ENCODE results near the gene XPO6. TPM values are rescaled to one million over a fixed set of nuclear protein-coding genes. Genes with fewer than 3 reads are reported as not detected.

Gene XPO6
- total and polyA plus RNA-seq, 2 of the 13 experiments (the other 11 are each of a cell fraction or from before 2014, with no cell fraction given): 109 to 129 TPM

DNA sequence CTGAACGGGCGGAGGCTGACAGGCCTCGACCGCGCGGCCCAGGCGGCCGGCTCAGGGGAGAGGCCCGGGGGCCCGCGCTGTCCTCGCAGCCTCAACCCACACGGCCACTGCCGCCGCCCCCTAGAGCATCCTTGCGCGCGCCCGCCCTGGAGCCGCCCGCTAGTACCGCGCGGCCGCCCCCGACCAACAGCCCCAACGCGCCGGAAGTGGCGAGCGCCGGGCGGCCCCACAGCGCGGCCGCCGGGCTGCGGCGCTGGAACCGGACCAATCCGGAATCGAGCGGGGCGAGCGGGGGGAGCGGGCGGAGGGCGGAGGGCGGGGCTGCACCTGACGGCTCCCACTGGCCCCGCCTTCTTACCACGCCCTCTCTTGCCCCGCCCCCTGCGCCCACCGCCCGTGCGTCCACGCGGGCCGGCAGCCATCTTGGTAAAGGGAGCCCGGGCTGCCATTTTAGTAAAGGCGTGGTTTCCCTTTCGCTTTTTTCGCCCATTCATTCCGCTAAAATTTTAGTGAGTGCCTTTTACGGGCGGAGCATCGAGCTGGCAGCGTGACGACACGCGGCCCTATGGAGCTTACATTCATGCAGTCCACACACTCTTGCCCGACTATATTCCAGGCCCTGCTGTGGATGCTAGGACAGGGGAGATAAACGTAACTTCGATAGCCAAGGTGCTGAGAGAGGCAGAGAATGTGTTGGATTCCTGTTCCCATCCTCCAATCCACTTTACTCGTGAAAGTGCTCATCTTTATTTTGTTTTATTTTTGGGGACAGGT, at the start of gene XPO6 (continued):
- TF ChIP-seq, protein P1, sequence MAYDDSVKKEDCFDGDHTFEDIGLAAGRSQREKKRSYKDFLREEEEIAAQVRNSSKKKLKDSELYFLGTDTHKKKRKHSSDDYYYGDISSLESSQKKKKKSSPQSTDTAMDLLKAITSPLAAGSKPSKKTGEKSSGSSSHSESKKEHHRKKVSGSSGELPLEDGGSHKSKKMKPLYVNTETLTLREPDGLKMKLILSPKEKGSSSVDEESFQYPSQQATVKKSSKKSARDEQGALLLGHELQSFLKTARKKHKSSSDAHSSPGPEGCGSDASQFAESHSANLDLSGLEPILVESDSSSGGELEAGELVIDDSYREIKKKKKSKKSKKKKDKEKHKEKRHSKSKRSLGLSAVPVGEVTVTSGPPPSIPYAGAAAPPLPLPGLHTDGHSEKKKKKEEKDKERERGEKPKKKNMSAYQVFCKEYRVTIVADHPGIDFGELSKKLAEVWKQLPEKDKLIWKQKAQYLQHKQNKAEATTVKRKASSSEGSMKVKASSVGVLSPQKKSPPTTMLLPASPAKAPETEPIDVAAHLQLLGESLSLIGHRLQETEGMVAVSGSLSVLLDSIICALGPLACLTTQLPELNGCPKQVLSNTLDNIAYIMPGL (CRISPR knock-in tag; IDR thresholded peaks at IDR 0.05; ENCODE audit: borderline replicate concordance in 1 of 2, low read depth in 1 of 2): peak; percentile 57 to 85; a peak in 1 of 4 replicates
- TF ChIP-seq TBX3 (IDR thresholded peaks at IDR 0.05; ENCODE audit: borderline replicate concordance) (no peak), SOX13 (IDR thresholded peaks at IDR 0.05) (no peak), SOX13 (CRISPR knock-in tag; conservative IDR thresholded peaks at IDR 0.05 in 1 of 2, IDR thresholded peaks at IDR 0.05 in 1 of 2) (peak in 1 of 2 experiments; percentile 68; a peak in 2 of 4 replicates), DR1 (CRISPR knock-in tag; IDR thresholded peaks at IDR 0.05) (no peak), TEAD2 (CRISPR knock-in tag; IDR thresholded peaks at IDR 0.05) (no peak), SALL2 (CRISPR knock-in tag; IDR thresholded peaks at IDR 0.05) (no peak; the same call in none of the 2 replicates), ZNF274 (CRISPR knock-in tag; IDR thresholded peaks at IDR 0.05) (0 out of 2 replicates have a peak, but pooled peaks have one; percentile 58), GATA4 (IDR thresholded peaks at IDR 0.05; ENCODE audit: borderline replicate concordance, low read depth) (0 out of 2 replicates have a peak, but pooled peaks have one; percentile 28), NKX3-1 (CRISPR knock-in tag; IDR thresholded peaks at IDR 0.05) (peak; percentile 85; the same call in 1 of the 2 replicates), ZNF510 (CRISPR knock-in tag; IDR thresholded peaks at IDR 0.05; ENCODE audit: low read depth) (peak; percentile 91), SP2 (CRISPR knock-in tag; IDR thresholded peaks at IDR 0.05) (peak; percentile 55), ZNF335 (CRISPR knock-in tag; IDR thresholded peaks at IDR 0.05) (peak; percentile 76; the same call in 1 of the 2 replicates), HNF4A (CRISPR knock-in tag; IDR thresholded peaks at IDR 0.05) (peak; percentile 31; the same call in 1 of the 2 replicates), ZNF564 (CRISPR knock-in tag; IDR thresholded peaks at IDR 0.05) (0 out of 2 replicates have a peak, but pooled peaks have one; percentile 56)
- TF ChIP-seq, protein P2, sequence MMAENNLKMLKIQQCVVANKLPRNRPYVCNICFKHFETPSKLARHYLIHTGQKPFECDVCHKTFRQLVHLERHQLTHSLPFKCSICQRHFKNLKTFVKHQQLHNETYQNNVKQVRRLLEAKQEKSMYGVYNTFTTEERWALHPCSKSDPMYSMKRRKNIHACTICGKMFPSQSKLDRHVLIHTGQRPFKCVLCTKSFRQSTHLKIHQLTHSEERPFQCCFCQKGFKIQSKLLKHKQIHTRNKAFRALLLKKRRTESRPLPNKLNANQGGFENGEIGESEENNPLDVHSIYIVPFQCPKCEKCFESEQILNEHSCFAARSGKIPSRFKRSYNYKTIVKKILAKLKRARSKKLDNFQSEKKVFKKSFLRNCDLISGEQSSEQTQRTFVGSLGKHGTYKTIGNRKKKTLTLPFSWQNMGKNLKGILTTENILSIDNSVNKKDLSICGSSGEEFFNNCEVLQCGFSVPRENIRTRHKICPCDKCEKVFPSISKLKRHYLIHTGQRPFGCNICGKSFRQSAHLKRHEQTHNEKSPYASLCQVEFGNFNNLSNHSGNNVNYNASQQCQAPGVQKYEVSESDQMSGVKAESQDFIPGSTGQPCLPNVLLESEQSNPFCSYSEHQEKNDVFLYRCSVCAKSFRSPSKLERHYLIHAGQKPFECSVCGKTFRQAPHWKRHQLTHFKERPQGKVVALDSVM (CRISPR knock-in tag; IDR thresholded peaks at IDR 0.05): peak; percentile 81
- TF ChIP-seq, protein P3, sequence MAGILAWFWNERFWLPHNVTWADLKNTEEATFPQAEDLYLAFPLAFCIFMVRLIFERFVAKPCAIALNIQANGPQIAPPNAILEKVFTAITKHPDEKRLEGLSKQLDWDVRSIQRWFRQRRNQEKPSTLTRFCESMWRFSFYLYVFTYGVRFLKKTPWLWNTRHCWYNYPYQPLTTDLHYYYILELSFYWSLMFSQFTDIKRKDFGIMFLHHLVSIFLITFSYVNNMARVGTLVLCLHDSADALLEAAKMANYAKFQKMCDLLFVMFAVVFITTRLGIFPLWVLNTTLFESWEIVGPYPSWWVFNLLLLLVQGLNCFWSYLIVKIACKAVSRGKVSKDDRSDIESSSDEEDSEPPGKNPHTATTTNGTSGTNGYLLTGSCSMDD (CRISPR knock-in tag; IDR thresholded peaks at IDR 0.05): no peak
- TF ChIP-seq, protein P4, sequence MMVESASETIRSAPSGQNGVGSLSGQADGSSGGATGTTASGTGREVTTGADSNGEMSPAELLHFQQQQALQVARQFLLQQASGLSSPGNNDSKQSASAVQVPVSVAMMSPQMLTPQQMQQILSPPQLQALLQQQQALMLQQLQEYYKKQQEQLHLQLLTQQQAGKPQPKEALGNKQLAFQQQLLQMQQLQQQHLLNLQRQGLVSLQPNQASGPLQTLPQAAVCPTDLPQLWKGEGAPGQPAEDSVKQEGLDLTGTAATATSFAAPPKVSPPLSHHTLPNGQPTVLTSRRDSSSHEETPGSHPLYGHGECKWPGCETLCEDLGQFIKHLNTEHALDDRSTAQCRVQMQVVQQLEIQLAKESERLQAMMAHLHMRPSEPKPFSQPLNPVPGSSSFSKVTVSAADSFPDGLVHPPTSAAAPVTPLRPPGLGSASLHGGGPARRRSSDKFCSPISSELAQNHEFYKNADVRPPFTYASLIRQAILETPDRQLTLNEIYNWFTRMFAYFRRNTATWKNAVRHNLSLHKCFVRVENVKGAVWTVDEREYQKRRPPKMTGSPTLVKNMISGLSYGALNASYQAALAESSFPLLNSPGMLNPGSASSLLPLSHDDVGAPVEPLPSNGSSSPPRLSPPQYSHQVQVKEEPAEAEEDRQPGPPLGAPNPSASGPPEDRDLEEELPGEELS (CRISPR knock-in tag; IDR thresholded peaks at IDR 0.05): peak; percentile 57; the same call in 1 of the 2 replicates
- TF ChIP-seq, protein P5, sequence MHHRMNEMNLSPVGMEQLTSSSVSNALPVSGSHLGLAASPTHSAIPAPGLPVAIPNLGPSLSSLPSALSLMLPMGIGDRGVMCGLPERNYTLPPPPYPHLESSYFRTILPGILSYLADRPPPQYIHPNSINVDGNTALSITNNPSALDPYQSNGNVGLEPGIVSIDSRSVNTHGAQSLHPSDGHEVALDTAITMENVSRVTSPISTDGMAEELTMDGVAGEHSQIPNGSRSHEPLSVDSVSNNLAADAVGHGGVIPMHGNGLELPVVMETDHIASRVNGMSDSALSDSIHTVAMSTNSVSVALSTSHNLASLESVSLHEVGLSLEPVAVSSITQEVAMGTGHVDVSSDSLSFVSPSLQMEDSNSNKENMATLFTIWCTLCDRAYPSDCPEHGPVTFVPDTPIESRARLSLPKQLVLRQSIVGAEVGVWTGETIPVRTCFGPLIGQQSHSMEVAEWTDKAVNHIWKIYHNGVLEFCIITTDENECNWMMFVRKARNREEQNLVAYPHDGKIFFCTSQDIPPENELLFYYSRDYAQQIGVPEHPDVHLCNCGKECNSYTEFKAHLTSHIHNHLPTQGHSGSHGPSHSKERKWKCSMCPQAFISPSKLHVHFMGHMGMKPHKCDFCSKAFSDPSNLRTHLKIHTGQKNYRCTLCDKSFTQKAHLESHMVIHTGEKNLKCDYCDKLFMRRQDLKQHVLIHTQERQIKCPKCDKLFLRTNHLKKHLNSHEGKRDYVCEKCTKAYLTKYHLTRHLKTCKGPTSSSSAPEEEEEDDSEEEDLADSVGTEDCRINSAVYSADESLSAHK (CRISPR knock-in tag; IDR thresholded peaks at IDR 0.05; ENCODE audit: borderline replicate concordance): no peak
